Osteoblast (primary cell): ENCODE data around the gene ACTR3C. TPM values are rescaled to one million over a fixed set of nuclear protein-coding genes. Genes with fewer than 3 reads are reported as not detected.
"Not testable (repeated sequence)": the region's sequence is repeated elsewhere in the genome, so short reads cannot be mapped to it uniquely, and the experiment has no call there.

Experiments
- DNase-seq: peaks from one replicate; pipeline ENCODE4 v3.0.0; 2011; ENCODE audit warnings: low spot score, mixed read lengths; ENCODE audit not compliant: insufficient read length; ENCODE audit errors: missing footprints
- H2AFZ ChIP-seq: 2 replicates; pipeline ENCODE4 v1.6.0; 2011; ENCODE audit warnings: mild to moderate bottlenecking, low read length
- H3K27ac ChIP-seq: 2 replicates; pipeline ENCODE4 v1.5.1; 2011; ENCODE audit warnings: mild to moderate bottlenecking, low read depth, low read length, moderate library complexity
- H3K27me3 ChIP-seq: 2 replicates; pipeline ENCODE4 v1.6.0; 2012; ENCODE audit warnings: mild to moderate bottlenecking, control low read depth, inconsistent platforms, low read length, moderate library complexity; ENCODE audit not compliant: insufficient read depth
- H3K36me3 ChIP-seq: 2 replicates; pipeline ENCODE4 v1.5.1; 2011; ENCODE audit warnings: mild to moderate bottlenecking, low read length, control low read depth, moderate library complexity; ENCODE audit not compliant: insufficient read depth
- H3K4me1 ChIP-seq: 2 replicates; pipeline ENCODE4 v1.5.1; 2011; ENCODE audit warnings: mild to moderate bottlenecking, low read length, control low read depth, moderate library complexity; ENCODE audit not compliant: insufficient read depth
- H3K4me2 ChIP-seq: 2 replicates; pipeline ENCODE4 v1.6.0; 2011; ENCODE audit warnings: mild to moderate bottlenecking, low read length; ENCODE audit not compliant: insufficient read depth
- H3K4me3 ChIP-seq: fragments of 200-600 bp; sonication (generic); 3 replicates; pipeline ENCODE4 v1.5.1; 2012; ENCODE audit warnings: mild to moderate bottlenecking, low read length, inconsistent platforms; ENCODE audit not compliant: insufficient read depth
- H3K79me2 ChIP-seq: 2 replicates; pipeline ENCODE4 v1.6.0; 2012; ENCODE audit warnings: mild to moderate bottlenecking, low read length, control low read depth, inconsistent platforms; ENCODE audit not compliant: insufficient read depth
- H3K9me3 ChIP-seq: 2 replicates; pipeline ENCODE4 v1.5.1; 2011; ENCODE audit warnings: low read depth, low read length, control low read depth
- H4K20me1 ChIP-seq: 2 replicates; pipeline ENCODE4 v1.6.0; 2012; ENCODE audit warnings: mild to moderate bottlenecking, low read length, control low read depth; ENCODE audit not compliant: insufficient read depth
- CTCF ChIP-seq: IDR thresholded peaks from 2 replicates; pipeline ENCODE4 v1.5.1; 2011; ENCODE audit warnings: mild to moderate bottlenecking, low read depth, low read length, moderate library complexity; ENCODE audit errors: extremely low read depth
- total RNA-seq: library from RNA; depleted of rRNA; stranded (reverse); fragments of >200 nt; gene quantifications from 2 replicates; pipeline ENCODE4 v1.2.3, GENCODE V29; 2012

Gene ACTR3C
- total RNA-seq, 1 donor = 1.8 TPM

DNA sequence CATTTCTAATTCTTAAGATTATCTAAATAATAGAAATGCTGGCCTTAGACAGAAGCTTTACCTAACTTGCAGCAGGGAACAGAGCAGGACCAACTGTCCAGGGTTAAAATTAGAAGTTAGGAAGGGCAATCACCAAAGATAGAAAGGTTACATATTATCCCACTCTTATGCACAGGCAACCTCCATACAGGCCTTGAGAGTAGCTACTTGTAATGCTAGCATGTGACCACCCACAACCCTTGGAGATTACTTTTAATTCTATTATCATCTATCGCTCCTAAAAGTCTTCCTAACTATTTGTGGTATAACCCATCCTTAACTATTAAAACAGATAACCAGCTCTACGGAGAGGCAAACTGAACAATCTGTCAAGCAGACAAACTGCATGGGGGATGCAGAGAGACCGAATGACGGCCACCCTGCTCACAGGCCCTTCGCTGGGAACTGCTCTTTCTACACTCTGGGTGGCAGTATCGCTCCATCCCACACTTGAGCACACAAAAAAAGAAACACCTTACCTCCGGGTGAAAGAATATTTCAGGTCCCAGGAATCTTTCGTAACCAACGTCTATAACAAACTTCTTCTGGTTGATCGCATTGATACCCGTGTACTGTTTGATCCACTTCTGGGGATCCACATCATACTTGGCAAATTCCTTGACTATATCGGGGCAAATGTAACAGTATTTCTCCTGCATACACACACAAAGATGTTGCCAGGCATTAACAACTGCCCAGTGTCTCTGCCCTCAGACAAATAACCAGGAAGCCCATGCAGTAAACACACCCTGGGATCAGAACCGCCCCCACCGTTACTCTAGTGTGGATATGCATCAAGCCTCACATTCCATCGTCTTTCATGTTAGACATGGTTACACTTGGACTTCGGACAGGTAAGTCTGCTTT is 37.2 kb downstream of the ACTR3C start:
- H3K79me2 ChIP-seq, H3K27me3 ChIP-seq, H3K4me1 ChIP-seq, H3K27ac ChIP-seq, H3K4me2 ChIP-seq, H3K4me3 ChIP-seq, H3K36me3 ChIP-seq, H2AFZ ChIP-seq, DNase-seq, H4K20me1 ChIP-seq, H3K9me3 ChIP-seq: not testable (repeated sequence)
- peak; percentile 50 for TF ChIP-seq CTCF

GRCh38 chr7:150283608-150284007 is 39.7 kb downstream of the ACTR3C start:
- not testable (repeated sequence) for H3K36me3 ChIP-seq, H3K9me3 ChIP-seq, H2AFZ ChIP-seq, H3K4me1 ChIP-seq, H3K27ac ChIP-seq, H3K4me2 ChIP-seq, DNase-seq, H3K79me2 ChIP-seq, H3K4me3 ChIP-seq, H3K27me3 ChIP-seq, H4K20me1 ChIP-seq

GRCh38 chr7:150283111-150283510 is 40.2 kb downstream of the ACTR3C start:
- not testable (repeated sequence) for H3K36me3 ChIP-seq, H3K79me2 ChIP-seq, H2AFZ ChIP-seq, H4K20me1 ChIP-seq, H3K9me3 ChIP-seq, DNase-seq, H3K4me3 ChIP-seq, H3K4me1 ChIP-seq, H3K4me2 ChIP-seq, H3K27me3 ChIP-seq, H3K27ac ChIP-seq

DNA sequence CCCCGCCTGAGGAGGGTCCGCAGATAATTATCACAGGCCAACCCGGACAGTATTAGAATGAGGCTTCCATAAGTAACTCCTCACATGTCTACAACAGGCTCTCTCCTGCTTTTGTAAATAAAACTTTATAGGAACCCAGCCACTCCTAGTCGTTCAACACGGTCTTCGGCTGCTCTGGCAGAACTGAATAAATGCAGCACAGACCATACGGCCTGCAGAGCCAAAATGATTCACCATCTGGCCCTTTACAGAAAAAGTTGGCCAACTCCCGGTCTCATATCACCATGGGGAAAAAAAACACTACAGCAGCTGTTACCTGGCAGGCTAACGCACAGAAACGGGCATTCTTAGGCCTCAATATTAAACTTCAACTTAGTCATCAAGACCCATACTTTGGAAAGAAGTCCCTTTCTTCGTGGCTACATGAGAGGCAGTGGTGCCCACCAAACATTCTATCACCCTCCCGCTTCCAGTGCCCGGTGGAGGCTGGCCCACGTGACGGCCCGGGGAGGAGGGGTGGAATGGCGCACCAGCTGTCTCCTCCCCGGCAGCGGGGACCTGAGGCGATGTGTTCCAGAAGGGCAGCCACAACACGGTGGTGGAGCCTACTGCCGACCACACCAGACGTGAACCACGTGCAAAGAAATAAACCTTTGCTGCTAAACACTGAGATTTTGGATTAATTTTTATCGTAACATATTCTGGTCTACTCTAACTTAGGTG is 41.5 kb downstream of the ACTR3C start:
- H3K9me3 ChIP-seq, H3K4me2 ChIP-seq, H3K4me1 ChIP-seq, H4K20me1 ChIP-seq, H3K27ac ChIP-seq, H2AFZ ChIP-seq, H3K4me3 ChIP-seq, DNase-seq, H3K27me3 ChIP-seq, H3K79me2 ChIP-seq, H3K36me3 ChIP-seq: not testable (repeated sequence)

DNA sequence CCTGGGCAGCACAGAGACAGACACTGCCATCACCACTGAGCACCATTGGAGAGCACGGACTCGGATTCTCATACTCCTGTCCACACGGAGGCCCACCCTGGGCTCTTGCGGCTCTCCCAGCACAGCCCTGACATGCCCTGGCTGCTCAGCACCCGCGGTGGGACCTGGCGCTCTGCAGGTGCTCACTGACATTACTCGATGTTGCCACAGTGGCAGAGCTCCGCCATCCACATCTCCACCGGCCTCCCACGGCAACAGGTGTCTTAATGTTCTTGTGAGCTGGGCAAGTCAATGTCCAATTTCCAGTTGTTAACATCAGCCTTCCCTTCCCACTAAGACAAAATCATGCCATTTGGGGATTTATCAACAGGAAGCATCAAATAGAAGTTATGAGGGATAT is 45.0 kb downstream of the ACTR3C start:
- H4K20me1 ChIP-seq, H2AFZ ChIP-seq: not testable (repeated sequence)

More for the DNA sequence above, 45.0 kb downstream of the ACTR3C start:
- not testable (repeated sequence) for H3K4me2 ChIP-seq, H3K4me3 ChIP-seq, H3K4me1 ChIP-seq, DNase-seq, H3K27ac ChIP-seq, H3K27me3 ChIP-seq, H3K36me3 ChIP-seq, H3K9me3 ChIP-seq, H3K79me2 ChIP-seq
